Osteoblast (primary cell): ENCODE measurements around the gene CLCA2. TPM values are rescaled to one million over a fixed set of nuclear protein-coding genes. Genes with fewer than 3 reads are reported as not detected.

Source experiments
- DNase-seq: peaks from one replicate; pipeline ENCODE4 v3.0.0; 2011; ENCODE audit warnings: low spot score, mixed read lengths; ENCODE audit not compliant: insufficient read length; ENCODE audit errors: missing footprints
- H2AFZ ChIP-seq: 2 replicates; pipeline ENCODE4 v1.6.0; 2011; ENCODE audit warnings: mild to moderate bottlenecking, low read length
- H3K27ac ChIP-seq: 2 replicates; pipeline ENCODE4 v1.5.1; 2011; ENCODE audit warnings: mild to moderate bottlenecking, low read depth, low read length, moderate library complexity
- H3K27me3 ChIP-seq: 2 replicates; pipeline ENCODE4 v1.6.0; 2012; ENCODE audit warnings: mild to moderate bottlenecking, control low read depth, inconsistent platforms, low read length, moderate library complexity; ENCODE audit not compliant: insufficient read depth
- H3K36me3 ChIP-seq: 2 replicates; pipeline ENCODE4 v1.5.1; 2011; ENCODE audit warnings: mild to moderate bottlenecking, low read length, control low read depth, moderate library complexity; ENCODE audit not compliant: insufficient read depth
- H3K4me1 ChIP-seq: 2 replicates; pipeline ENCODE4 v1.5.1; 2011; ENCODE audit warnings: mild to moderate bottlenecking, low read length, control low read depth, moderate library complexity; ENCODE audit not compliant: insufficient read depth
- H3K4me2 ChIP-seq: 2 replicates; pipeline ENCODE4 v1.6.0; 2011; ENCODE audit warnings: mild to moderate bottlenecking, low read length; ENCODE audit not compliant: insufficient read depth
- H3K4me3 ChIP-seq: fragments of 200-600 bp; sonication (generic); 3 replicates; pipeline ENCODE4 v1.5.1; 2012; ENCODE audit warnings: mild to moderate bottlenecking, low read length, inconsistent platforms; ENCODE audit not compliant: insufficient read depth
- H3K79me2 ChIP-seq: 2 replicates; pipeline ENCODE4 v1.6.0; 2012; ENCODE audit warnings: mild to moderate bottlenecking, low read length, control low read depth, inconsistent platforms; ENCODE audit not compliant: insufficient read depth
- H3K9me3 ChIP-seq: 2 replicates; pipeline ENCODE4 v1.5.1; 2011; ENCODE audit warnings: low read depth, low read length, control low read depth
- H4K20me1 ChIP-seq: 2 replicates; pipeline ENCODE4 v1.6.0; 2012; ENCODE audit warnings: mild to moderate bottlenecking, low read length, control low read depth; ENCODE audit not compliant: insufficient read depth
- CTCF ChIP-seq: IDR thresholded peaks from 2 replicates; pipeline ENCODE4 v1.5.1; 2011; ENCODE audit warnings: mild to moderate bottlenecking, low read depth, low read length, moderate library complexity; ENCODE audit errors: extremely low read depth
- total RNA-seq: library from RNA; depleted of rRNA; stranded (reverse); fragments of >200 nt; gene quantifications from 2 replicates; pipeline ENCODE4 v1.2.3, GENCODE V29; 2012

The CLCA2 gene
- total RNA-seq, 1 donor = 2.2 TPM

- Histone ChIP-seq H3K79me2 (no peaks in the 10 kb centered on the region), H3K9me3 (no peaks in the 10 kb centered on the region), H3K4me3 (no peak overlapping the region), H3K4me1 (peaks cover 17% of the 10 kb centered on the region), H4K20me1 (no peaks in the 10 kb centered on the region), H3K27me3 (peaks cover 2% of the 10 kb centered on the region), H3K36me3 (no peaks in the 10 kb centered on the region), H3K27ac (no peak overlapping the region), H3K4me2 (no peak overlapping the region), H2AFZ (no peak overlapping the region)
- no peak for TF ChIP-seq CTCF
- no peak for DNase-seq
These were observed 67.4 kb downstream of the CLCA2 start for GRCh38 chr1:86491171-86491950.

- Histone ChIP-seq H3K4me2 (no peak overlapping the region), H3K27me3 (peaks cover 8% of the 10 kb centered on the region), H3K4me3 (no peak overlapping the region), H3K9me3 (no peaks in the 10 kb centered on the region), H3K79me2 (no peaks in the 10 kb centered on the region), H2AFZ (no peak overlapping the region), H4K20me1 (no peaks in the 10 kb centered on the region), H3K4me1 (no peaks in the 10 kb centered on the region), H3K27ac (no peak overlapping the region), H3K36me3 (no peaks in the 10 kb centered on the region)
- DNase-seq = no peak
- TF ChIP-seq CTCF = no peak
These were observed 74.3 kb downstream of the CLCA2 start for GRCh38 chr1:86498281-86498680.

- no peak for DNase-seq
- Histone ChIP-seq H3K9me3 (no peaks in the 10 kb centered on the region), H4K20me1 (no peaks in the 10 kb centered on the region), H3K4me1 (no peaks in the 10 kb centered on the region), H2AFZ (no peak overlapping the region), H3K27me3 (peaks cover 8% of the 10 kb centered on the region), H3K27ac (no peak overlapping the region), H3K79me2 (no peaks in the 10 kb centered on the region), H3K4me3 (no peak overlapping the region), H3K36me3 (no peaks in the 10 kb centered on the region), H3K4me2 (no peak overlapping the region)
- TF ChIP-seq CTCF = peak; percentile 99
These were observed 76.1 kb downstream of the CLCA2 start for GRCh38 chr1:86499987-86500593.

GRCh38 chr1:86500714-86501113 is 76.7 kb downstream of the CLCA2 start:
- TF ChIP-seq CTCF = no peak

More at GRCh38 chr1:86500714-86501113, 76.7 kb downstream of the CLCA2 start:
- Histone ChIP-seq H3K79me2 (no peaks in the 10 kb centered on the region), H3K4me2 (no peak overlapping the region), H3K9me3 (no peaks in the 10 kb centered on the region), H3K27ac (no peak overlapping the region), H3K27me3 (peaks cover 8% of the 10 kb centered on the region), H2AFZ (peak overlapping the region; percentile 54), H3K4me1 (no peaks in the 10 kb centered on the region), H4K20me1 (no peaks in the 10 kb centered on the region), H3K36me3 (no peaks in the 10 kb centered on the region), H3K4me3 (no peak overlapping the region)
- no peak for DNase-seq
